Cortex of kidney (tissue), 1 donor: ENCODE data around the gene ANKRD42.
"Not testable (repeated sequence)": the region's sequence is repeated elsewhere in the genome, so short reads cannot be mapped to it uniquely, and the experiment has no call there.

ENCODE experiments used
- DNase-seq: peaks from one replicate; lab custom pipeline; 2025; lab: John Stamatoyannopoulos, UW

ANKRD42 gene

DNA sequence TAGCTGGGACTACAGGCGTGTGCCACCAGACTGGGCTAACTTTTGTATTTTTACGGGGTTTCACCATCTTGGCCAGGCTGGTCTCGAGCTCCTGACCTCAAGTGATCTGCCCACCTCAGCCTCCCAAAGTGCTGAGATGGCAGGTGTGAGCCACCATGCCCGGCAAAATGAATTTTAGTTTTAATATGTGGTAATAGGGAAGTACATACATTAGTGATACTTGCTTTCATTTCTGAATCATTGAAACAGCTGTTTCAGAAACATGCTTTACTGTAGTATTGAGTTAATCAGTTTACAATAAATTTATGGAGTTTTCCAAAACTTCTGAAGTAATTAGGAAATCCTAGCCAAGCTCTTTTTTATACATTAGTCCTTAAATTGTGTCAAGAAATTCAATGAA lies 21.0 kb upstream of the ANKRD42 start:
- DNase-seq: no peak

DNA sequence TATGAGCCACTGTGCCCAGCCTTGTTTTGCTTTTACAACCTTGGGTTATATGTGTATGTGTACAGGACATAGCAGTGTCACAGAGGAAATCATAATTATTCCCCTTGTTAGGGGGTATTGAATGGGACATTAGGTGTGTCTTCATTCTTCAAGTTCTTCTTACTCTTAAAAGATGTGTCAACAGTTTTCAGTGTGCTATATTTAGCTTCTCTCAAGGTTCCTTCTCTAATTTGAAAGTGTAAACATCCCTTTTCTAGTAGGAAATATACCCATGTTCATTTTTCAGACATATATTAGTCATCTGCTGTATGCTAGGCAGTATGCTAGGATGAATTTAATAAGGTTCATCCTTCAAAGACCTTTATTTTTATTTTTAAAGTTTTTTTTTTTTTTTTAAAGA lies 19.5 kb upstream of the ANKRD42 start:
- no peak for DNase-seq

DNA sequence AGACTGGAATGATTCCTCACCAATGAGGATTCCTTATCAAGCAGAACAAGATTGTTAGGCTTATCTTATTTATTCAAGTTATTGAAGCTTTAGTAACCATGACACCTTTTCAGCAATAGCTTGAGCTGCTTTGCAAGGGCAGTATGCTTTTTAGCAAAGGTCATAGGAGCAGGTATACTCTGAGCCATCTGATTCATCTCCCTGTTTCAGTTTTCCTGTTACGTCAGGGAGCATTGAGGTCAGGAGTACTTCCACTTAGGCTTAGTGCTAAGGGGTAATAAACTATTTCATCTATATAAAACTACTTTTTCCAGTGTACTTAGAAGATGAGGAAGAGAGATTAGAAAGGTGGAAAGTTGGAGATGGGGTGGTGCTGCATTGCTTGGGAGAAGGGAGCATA lies 17.7 kb upstream of the ANKRD42 start:
- DNase-seq: no peak

DNA sequence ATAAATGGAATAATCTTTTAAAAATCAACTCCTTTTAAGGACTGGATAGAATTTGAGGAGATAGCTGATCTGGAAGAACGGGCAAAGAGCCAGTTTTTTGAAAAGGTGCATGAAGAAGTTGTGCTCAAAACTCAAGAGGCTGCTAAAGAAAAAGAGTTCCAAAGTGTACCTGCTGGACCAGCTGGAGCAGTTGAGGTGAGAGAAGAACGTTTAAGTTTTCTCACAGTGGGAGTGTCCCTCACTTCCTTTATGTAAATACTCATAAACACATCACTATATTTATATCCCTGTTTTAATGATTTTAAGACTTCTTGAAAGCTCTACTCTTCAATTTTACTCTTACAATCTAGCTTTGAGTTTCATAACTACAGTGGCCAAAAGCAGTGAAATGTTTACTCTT lies 11.7 kb upstream of the ANKRD42 start:
- DNase-seq: no peak

DNA sequence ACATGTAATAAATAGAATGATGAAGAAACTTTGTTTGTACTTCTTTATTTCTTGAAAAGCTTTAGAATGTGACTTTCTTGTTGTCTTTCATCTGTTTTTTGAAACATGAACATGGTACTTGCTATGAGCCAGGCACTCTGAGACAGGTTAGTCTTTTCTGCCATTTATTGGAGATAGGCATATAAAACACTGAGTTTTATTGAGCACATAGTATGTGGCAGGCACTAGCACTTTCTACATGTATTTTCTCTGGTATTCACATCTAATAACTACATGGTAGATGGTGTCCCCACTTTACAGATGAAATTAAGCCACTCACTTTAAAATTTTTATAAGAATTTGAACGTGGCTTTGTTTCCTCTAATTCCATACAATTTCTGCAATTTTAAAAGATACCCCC lies 7.7 kb upstream of the ANKRD42 start:
- DNase-seq: no peak

GRCh38 chr11:83187465-83187864 lies 6.0 kb upstream of the ANKRD42 start:
- no peak for DNase-seq

DNA sequence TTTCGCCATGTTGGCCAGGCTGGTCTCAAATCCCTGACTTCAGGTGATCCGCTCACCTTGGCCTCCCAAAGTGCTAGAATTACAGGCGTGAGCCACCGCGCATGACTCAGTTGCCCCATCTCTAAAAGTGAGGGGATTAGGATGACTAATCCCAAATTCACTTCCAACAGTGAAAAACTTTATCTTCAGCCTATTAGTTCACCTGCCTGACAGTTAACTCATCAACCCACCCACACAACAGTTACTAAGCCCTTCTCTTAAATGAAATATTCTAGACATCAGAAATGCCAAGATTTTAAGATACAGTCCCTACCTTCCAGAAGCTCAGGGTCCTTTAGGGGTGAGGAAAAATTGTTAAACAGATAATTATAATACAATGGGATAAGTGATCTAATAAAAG lies 2.0 kb upstream of the ANKRD42 start:
- DNase-seq: no peak

DNA sequence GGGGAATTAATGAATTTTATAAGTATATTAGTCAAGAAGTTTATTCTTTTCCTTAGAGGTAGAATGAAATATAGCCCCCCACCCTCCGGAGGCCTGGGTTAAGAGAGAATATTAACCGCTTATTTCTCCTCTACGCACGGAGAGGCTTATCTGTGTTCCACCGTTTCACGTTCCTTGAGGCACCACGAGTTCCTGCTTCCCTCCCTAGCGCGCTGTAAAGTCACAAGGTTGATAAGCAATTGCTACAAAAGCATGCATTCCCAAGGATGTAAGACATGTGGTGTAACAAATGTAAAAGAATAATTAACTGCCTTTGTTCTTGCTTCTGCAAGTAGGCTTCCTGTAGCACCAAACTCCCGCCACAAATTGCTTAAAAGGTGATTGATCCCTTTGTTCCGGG lies 1.5 kb upstream of the ANKRD42 start:
- DNase-seq: no peak

- no peak for DNase-seq
Measured at GRCh38 chr11:83192606-83193245, 786 bp upstream of the ANKRD42 start.

GRCh38 chr11:83194281-83195142 lies 1.0 kb downstream of the ANKRD42 start:
- peak; percentile 16 for DNase-seq

DNA sequence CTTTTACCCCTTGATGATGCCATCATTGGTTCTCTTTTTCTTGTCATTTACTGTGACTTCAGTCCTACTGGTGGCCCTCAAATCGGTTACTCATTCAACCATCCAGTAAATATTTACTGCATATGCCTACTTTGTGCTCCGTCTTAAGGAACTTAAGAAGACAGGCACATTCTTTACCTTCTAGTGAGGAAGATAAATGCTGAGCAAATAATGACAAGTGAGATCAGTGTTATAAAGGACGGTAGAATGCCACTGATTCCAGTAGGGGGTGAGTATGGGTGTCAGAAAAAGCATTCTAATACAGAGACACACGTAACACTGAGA lies 1.6 kb downstream of the ANKRD42 start:
- DNase-seq: no peak

- no peak for DNase-seq
Measured at GRCh38 chr11:83195649-83196048, 2.1 kb downstream of the ANKRD42 start.

DNA sequence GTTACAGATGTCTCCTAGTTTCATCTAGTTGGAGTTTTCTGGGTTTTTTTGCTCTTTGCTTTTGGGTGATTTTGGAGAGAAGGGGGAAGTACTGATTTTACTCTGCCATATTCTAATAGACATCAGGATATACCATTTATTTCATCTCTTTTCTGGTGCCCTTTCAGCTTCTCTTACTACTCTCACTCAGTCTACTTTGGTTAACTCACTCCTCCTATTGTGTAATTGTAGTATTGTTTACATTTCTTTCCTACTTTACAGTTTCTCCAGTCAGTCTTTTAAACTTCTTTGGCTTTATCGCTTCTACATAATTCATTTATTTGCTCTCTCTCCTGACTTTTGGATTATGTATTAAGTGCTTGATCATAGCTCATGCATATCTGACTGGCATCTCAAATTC lies 6.5 kb downstream of the ANKRD42 start:
- no peak for DNase-seq

DNA sequence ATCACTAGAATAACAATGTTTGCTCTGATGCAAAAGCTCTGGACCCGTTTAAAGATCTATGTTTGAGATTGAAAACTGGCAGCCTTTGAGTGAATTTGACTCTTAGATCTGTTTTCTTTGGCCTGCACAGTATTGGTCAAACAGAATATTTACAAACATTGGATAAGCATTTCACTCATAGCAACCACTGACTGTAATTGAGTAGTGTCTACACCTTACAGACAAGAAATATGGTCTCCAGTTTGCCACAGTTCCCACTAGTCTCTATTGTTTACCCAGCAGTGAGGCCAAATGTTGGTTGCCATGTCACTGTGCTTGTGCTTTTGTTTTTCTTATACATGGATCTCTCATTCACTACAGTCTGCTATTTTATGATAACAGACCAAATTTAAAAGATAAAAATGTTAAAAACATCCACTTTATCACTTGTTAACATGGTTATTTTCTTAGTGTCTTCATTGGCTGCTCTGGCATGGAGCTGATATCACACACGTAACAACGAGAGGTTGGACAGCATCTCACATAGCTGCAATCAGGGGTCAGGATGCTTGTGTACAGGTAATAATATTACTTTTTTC lies 12.2 kb downstream of the ANKRD42 start:
- no peak for DNase-seq

GRCh38 chr11:83206221-83206620 lies 12.7 kb downstream of the ANKRD42 start:
- DNase-seq: no peak

GRCh38 chr11:83206771-83207382 lies 13.4 kb downstream of the ANKRD42 start:
- not testable (repeated sequence) for DNase-seq

DNA sequence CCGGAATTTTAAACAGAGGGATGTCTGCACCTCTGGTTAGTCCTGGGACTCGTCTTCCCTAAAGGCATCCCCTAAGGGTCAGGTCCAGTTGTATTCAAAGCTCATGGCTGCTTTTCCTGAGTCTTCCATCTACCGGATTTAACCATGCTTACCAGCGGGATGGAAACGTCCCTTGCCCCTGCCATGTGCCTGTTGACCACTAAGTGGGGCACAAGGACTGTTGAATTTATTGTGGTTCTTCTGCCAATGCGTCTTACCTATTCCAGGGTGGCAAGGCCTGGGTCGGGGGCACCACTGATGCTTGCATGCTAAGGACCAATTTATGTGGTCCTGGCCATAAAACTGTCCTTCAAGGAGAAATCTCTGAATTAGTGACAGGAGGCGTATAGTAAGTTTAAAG lies 25.6 kb downstream of the ANKRD42 start:
- no peak for DNase-seq

DNA sequence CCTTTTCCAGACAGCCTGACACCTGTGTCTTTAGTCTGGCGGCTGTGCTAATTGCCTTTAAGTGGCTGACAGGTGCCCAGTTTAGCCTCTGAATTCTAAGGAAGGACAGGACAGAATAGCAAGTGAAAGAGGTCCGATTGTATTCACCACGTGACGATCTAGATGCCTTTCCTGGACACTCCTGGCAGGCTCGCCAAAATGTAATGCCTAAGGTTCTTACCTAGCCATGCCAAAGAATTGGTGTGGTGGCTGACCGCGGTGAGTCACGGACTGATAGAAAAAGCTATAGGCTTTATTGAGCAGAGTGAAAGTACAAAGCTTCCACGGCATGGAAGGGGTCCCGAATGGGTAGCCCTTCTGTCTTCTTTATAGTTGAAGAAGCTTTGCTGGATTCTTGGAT lies 26.7 kb downstream of the ANKRD42 start:
- no peak for DNase-seq

- no peak for DNase-seq
Measured at GRCh38 chr11:83221694-83222093, 28.2 kb downstream of the ANKRD42 start.

DNA sequence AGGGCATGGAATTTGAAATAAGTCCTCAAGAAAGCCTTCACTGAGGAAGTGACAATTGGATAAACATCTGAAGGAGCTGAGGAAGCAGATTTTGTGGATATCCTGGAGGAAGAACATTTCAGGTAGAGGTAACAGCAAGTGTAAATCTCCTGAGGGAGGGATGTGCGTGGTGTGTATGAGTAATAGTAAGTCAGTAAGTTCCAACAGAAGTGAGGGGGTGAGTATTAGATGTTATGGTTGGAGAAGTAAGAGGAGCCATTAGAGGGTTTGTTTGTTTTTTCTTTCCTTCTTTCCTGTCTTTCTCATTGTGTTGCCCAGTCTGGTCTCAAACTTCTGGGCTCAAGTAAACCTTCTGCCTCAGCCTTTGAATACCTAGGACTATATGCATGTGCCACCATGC lies 29.0 kb downstream of the ANKRD42 start:
- no peak for DNase-seq

- no peak for DNase-seq
Measured at GRCh38 chr11:83223457-83223856, 29.9 kb downstream of the ANKRD42 start.

DNA sequence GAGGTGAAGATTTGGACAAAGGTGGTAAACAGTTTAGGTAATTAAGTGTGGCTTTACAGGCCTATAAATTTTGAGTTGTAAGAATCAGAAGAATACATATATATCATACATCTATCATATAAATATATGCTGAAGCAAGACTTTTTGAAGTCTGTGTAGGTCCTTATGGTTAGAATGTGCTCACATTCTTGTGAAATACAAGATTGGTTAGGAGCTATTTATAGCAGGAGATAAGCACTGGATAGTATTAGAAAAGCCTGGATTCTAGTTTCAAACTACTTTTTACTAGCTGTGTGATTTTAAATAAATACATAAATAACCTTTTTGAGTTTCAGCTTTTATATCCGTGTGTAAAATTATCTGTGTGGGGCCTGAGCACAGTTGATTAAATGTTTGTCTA lies 42.3 kb downstream of the ANKRD42 start:
- DNase-seq: no peak

GRCh38 chr11:83238111-83238510 lies 44.6 kb downstream of the ANKRD42 start:
- no peak for DNase-seq
